Mesothelial cell of epicardium (in vitro differentiated cells): Measurements from ENCODE around the gene HIVEP3. TPM values are rescaled to one million over a fixed set of nuclear protein-coding genes. Genes with fewer than 3 reads are reported as not detected.
A peak's percentile ranks its signal among the peaks of the same experiment; 100 is the strongest.

Experiments used
- DNase-seq, 2 experiments: peaks; one replicate each; pipeline ENCODE4 v3.0.0; 2021; ENCODE audit warnings: low spot score in 2 of 2; ENCODE audit not compliant: unreplicated experiment in 2 of 2
- H3K27ac Mint-ChIP-seq: 2 replicates; pipeline ENCODE4 v1.8.0; 2021; ENCODE audit warnings: mixed read lengths
- H3K27me3 Mint-ChIP-seq: 2 replicates; pipeline ENCODE4 v1.8.0; 2021; ENCODE audit warnings: low read depth, mixed read lengths
- H3K36me3 Mint-ChIP-seq: 2 replicates; pipeline ENCODE4 v1.8.0; 2021; ENCODE audit warnings: mixed read lengths
- H3K4me1 Mint-ChIP-seq: 2 replicates; pipeline ENCODE4 v1.8.0; 2021; ENCODE audit warnings: mixed read lengths
- H3K4me3 Mint-ChIP-seq: 2 replicates; pipeline ENCODE4 v1.8.0; 2021; ENCODE audit warnings: mild to moderate bottlenecking, moderate library complexity, mixed read lengths
- H3K9me3 Mint-ChIP-seq: 2 replicates; pipeline ENCODE4 v1.8.0; 2021; ENCODE audit warnings: mixed read lengths
- total RNA-seq: library from RNA; stranded (reverse); gene quantifications from 3 replicates; pipeline ENCODE4 v1.2.1, GENCODE V29; 2021
- TF ChIP-seq, protein P1 (sequence below): fragments of 200-600 bp; sonication (generic); IDR thresholded peaks from one replicate; pipeline ENCODE4 v1.5.0; 2021; ENCODE audit warnings: antibody characterized with exemption; ENCODE audit not compliant: unreplicated experiment

HIVEP3 gene
- total RNA-seq, 1 donor from 2014 or later: 8.9 TPM

DNA sequence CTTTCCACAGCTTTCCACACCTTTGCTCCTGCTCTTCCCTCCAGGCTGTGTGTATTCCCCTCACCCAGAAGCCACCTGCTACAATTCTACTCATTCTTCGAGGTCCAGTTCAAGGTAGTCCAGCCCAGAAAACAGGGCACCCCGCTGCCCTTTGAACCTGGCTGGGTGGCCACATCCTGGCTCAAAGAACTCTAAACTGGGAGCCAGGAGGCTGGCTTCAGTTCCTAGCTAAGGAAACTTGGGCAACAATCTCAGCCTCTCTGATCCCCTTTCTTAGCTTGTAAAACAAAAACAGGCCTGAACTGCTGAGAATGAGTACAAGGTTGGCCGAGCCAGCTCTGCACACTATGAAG lies 438.9 kb downstream of the HIVEP3 start:
- no peaks in the 10 kb centered on the region for H3K9me3 Mint-ChIP-seq
- no peak overlapping the region for H3K4me3 Mint-ChIP-seq
- H3K27ac Mint-ChIP-seq: peak overlapping the region; percentile 44
- H3K4me1 Mint-ChIP-seq: peaks cover 75% of the 10 kb centered on the region
- no peaks in the 10 kb centered on the region for H3K36me3 Mint-ChIP-seq
- H3K27me3 Mint-ChIP-seq: no peaks in the 10 kb centered on the region
- TF ChIP-seq, protein P1, sequence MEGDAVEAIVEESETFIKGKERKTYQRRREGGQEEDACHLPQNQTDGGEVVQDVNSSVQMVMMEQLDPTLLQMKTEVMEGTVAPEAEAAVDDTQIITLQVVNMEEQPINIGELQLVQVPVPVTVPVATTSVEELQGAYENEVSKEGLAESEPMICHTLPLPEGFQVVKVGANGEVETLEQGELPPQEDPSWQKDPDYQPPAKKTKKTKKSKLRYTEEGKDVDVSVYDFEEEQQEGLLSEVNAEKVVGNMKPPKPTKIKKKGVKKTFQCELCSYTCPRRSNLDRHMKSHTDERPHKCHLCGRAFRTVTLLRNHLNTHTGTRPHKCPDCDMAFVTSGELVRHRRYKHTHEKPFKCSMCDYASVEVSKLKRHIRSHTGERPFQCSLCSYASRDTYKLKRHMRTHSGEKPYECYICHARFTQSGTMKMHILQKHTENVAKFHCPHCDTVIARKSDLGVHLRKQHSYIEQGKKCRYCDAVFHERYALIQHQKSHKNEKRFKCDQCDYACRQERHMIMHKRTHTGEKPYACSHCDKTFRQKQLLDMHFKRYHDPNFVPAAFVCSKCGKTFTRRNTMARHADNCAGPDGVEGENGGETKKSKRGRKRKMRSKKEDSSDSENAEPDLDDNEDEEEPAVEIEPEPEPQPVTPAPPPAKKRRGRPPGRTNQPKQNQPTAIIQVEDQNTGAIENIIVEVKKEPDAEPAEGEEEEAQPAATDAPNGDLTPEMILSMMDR: no peak
- DNase-seq: no peak

DNA sequence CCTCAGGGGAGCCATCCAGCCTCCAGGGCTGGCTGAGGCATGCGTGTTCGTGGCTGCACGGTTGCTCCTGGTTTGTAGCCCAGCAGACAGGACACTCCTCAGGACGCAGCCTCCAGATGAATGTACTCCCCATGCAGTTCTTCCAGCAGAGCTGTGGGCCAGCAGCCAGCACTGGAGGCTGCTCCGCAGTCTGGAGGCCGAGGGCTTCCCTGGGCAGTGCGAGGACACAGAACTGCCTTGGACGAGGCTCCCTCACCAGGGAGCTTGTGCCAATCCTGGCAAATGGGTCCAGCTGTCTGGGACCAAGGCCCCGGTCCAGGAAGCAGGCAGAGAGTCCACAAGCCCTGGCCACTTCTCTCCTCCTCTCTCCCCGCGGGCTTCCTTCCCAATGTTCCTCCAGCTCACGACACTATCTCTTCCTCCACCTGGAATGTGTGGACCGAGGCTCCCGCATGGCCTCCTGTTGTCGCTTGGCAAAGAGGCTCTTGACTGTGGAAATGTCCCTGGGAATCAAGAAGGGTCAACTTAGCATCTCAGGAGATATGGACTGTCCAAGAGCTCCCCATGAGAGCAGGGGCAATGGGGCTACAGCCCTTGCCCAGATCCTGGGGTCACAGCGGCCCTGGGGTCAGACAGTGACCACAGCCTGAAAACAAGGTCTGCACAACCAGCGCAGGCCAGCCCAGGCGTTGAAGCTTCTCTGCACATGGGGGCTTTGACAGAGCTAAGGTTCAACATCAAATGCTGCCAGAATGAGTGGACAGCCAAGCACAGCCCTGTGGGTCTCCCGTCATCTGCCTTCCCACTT lies 439.5 kb downstream of the HIVEP3 start:
- Mint-ChIP-seq H3K4me1 (peaks cover 78% of the 10 kb centered on the region), H3K27me3 (no peaks in the 10 kb centered on the region), H3K36me3 (no peaks in the 10 kb centered on the region), H3K4me3 (no peak overlapping the region), H3K27ac (peak overlapping the region; percentile 78), H3K9me3 (no peaks in the 10 kb centered on the region)
- TF ChIP-seq, protein P1: no peak
- DNase-seq: no peak

DNA sequence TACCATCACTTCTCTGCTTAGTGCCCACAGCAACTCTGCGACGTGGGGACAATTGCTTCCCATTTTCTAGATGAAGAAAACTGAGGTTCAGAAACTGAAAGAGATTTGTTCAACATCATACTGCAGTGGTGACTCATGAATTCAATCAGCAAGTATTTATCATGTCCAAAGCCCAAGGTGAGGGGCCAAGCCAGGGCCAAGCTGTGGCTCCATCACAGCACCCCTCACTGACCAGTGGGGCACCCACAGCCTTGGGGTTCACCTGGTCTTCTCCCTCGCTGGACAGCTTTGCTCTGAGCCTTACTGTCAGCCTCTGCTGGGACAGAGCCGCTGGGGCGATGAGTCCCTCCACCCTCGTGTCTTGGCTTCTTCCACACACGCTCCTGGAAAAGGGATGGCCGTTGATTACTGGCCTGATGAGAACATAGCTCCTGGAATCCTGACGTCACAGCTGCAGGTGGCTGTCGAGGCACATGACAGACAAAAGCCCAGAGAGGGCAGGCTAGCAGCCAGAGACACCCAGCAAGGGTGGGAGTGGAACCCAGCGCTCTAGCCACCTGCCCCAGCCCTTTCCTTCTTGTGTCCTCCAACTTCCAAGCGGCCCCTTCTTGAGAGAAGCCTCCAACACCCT lies 440.5 kb downstream of the HIVEP3 start:
- Mint-ChIP-seq H3K27me3 (no peaks in the 10 kb centered on the region), H3K4me3 (no peak overlapping the region), H3K9me3 (no peaks in the 10 kb centered on the region), H3K4me1 (peaks cover 77% of the 10 kb centered on the region), H3K36me3 (no peaks in the 10 kb centered on the region), H3K27ac (peak overlapping the region; percentile 78)
- no peak for DNase-seq
- TF ChIP-seq, protein P1: no peak

DNA sequence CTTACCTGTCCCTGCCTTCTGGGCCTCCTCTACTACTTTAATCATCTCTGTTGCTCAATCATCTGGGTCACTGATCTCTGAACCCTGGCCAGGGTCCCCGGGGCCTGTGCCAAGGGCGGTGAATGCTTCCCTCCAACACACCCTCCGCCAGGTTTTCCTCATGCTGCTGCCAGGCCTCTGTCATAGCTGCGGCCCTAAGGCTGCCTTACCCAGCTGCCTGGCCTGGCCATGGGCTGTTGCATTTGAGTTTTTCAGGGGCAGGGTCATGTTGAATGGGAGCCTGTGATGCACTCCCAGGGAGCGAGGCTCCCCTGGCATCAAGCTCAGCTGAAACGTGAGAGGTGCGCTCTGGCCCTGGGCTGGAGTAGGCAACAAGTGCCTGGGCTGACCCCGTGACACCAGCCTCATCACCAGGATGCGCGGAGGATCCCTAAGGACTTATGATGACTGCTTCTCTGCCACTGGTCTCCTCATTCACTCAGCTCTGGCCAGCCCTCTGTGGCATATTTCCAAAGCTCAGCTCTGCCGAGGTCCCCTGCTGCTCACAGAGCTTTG lies 441.8 kb downstream of the HIVEP3 start:
- H3K9me3 Mint-ChIP-seq: no peaks in the 10 kb centered on the region
- TF ChIP-seq, protein P1: no peak

DNA sequence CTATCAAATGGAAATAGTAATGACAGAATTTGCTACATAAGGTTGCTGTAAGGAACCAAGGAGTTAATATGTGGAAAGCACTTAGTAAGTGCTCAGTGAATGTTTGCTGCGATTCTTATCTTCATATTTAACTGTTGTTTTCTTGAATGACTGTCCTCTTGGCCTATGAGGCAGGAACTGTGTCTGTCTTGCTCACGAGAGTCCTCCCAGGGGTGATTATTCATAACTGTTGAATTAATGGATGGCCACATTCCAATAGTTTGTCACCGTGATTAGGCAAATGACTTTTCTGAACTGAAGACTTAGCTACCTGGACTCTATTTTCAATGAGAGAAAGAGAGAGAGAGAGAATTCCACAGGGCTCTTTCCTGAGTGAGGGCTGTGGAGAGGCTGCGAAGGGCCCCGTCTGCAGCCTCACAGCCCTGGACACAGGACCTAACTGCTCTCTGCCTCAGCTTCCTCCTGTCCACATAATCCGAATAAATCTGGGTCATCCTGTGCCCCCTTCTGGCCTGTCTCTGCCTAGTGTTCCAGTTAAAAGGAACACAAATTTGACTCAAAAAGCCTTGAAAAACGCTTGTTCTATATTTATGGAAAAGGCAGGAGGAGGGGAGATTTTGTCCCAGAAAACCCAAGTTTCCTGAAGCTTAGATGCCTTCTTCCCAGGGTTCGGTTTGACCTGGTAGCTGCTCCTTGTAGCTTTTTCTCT lies 442.7 kb downstream of the HIVEP3 start:
- H3K27me3 Mint-ChIP-seq: no peaks in the 10 kb centered on the region

More for the DNA sequence above, 441.8 kb downstream of the HIVEP3 start:
- peak overlapping the region; percentile 67 for H3K27ac Mint-ChIP-seq
- DNase-seq: no peak
- no peaks in the 10 kb centered on the region for H3K27me3 Mint-ChIP-seq
- H3K4me3 Mint-ChIP-seq: no peak overlapping the region
- H3K36me3 Mint-ChIP-seq: no peaks in the 10 kb centered on the region
- peaks cover 72% of the 10 kb centered on the region for H3K4me1 Mint-ChIP-seq

More for the DNA sequence above, 442.7 kb downstream of the HIVEP3 start:
- DNase-seq: no peak
- no peak overlapping the region for H3K4me3 Mint-ChIP-seq
- peak overlapping the region; percentile 96 for H3K27ac Mint-ChIP-seq
- H3K9me3 Mint-ChIP-seq: no peaks in the 10 kb centered on the region
- TF ChIP-seq, protein P1: no peak
- no peaks in the 10 kb centered on the region for H3K36me3 Mint-ChIP-seq
- peaks cover 71% of the 10 kb centered on the region for H3K4me1 Mint-ChIP-seq
